Ammon's horn (tissue), 1 donor: ENCODE results near the gene CIB4.

Experiments
- DNase-seq: peaks from one replicate; pipeline ENCODE4 v3.0.0-alpha.2; 2016; ENCODE audit warnings: low spot score

Gene CIB4

GRCh38 chr2:26550276-26551015 is 90.7 kb downstream of the CIB4 start:
- DNase-seq = no peak

GRCh38 chr2:26542676-26543505 is 98.3 kb downstream of the CIB4 start:
- no peak for DNase-seq

DNA sequence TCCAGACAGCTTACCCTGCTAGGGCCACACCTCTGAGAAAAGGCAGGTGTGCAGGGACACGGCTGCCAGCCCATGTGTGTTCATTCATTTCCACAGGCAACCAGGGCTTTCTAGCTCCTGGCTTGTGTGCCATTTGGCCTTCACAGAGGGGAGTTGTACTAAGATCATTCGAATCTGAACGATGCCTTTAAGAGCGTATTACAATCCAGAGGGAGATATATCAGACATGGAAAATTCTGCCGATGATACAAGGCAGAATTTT is 99.0 kb downstream of the CIB4 start:
- DNase-seq = no peak

DNA sequence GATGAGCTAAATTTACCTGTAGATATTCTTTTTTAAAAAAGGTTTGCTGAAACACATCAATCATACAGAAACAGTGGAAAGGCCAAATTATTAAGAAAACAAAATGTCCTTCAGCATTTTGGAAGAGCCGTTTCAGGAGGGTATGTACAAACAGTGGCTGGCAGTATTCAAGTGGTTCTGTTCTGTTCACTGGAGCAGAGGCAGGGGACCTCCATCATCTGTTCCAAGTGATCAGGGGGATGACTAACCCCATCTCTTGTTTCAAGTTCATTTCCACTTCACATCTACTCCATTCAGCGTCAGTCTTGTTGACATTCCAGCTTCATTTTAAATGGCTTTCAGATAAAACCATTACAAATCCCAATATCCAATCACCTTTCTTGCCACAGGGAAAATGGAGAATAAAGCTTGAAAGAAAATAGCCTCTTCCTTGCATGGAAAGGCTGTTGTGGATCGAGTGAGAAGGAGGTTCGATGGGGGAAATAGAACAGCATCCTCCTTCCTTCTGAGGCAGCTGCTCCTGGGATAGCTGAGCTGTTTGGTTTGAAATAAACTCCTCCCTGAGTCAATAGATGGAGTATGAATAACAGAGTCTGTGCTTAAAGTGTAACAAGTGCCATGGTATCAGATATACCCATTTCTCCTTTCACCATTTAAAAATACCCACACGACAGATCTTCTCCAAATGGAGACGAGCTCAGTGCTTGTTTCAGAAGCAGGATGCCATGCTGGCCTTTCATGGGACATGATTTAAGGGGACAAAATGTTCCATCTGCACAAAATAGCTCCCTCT is 99.6 kb downstream of the CIB4 start:
- no peak for DNase-seq

GRCh38 chr2:26540961-26541360 is 100.2 kb downstream of the CIB4 start:
- DNase-seq = no peak

DNA sequence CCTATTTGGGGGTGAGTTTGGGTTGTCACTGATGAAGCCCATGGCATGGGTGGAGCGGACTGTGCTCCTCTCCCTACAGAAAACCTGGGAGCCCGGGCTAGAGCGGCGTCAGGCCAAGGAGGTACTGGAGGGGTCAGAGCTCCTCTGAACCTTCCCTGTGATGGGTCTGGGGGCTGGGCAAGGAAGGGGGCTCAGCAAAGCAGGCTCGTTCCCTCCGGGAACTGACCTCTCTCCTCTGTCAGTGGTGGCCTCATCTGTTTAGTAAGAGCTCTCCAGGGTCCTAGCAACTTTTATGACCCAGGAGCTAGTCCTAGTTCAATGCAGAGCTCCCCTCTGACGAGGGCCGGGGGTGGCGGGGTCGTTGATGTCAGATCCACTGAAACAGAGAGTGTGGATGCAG is 100.9 kb downstream of the CIB4 start:
- DNase-seq = no peak

- DNase-seq = no peak
Measured at GRCh38 chr2:26537826-26538475, 103.2 kb downstream of the CIB4 start.

GRCh38 chr2:26537069-26537825 is 103.9 kb downstream of the CIB4 start:
- no peak for DNase-seq

- no peak for DNase-seq
Measured at GRCh38 chr2:26536371-26537068, 104.6 kb downstream of the CIB4 start.

DNA sequence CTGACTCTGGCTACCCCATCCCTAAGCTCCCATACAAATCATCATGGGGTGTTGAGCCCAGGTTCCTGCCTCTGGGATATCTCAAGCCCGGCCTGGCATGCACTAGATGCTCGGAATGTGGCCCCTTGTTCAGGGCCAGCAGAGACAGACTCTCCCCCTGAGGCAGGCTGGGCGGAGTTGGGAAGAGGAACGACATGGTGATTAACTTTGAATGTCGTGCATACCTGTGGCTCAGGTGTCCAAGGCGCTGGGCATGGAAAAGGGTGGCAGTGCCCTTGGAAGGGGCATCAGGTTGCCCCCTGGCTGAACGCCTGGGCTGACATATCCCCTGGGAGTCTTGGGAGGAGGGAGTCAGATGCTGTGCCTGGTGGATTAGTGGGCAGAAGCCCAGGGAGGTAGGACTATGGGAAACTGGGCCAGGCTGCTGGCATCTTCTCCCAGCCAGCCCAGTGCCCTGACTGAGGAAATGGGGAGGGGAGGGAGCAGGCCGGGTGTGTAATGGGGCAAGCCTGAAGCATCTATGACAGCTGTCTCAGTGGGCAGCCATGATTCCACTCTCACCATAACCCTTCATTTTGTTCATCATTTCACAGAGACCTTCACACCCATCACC is 105.4 kb downstream of the CIB4 start:
- no peak for DNase-seq

GRCh38 chr2:26534865-26535662 is 106.1 kb downstream of the CIB4 start:
- no peak for DNase-seq

- no peak for DNase-seq
Measured at GRCh38 chr2:26534098-26534864, 106.9 kb downstream of the CIB4 start.

DNA sequence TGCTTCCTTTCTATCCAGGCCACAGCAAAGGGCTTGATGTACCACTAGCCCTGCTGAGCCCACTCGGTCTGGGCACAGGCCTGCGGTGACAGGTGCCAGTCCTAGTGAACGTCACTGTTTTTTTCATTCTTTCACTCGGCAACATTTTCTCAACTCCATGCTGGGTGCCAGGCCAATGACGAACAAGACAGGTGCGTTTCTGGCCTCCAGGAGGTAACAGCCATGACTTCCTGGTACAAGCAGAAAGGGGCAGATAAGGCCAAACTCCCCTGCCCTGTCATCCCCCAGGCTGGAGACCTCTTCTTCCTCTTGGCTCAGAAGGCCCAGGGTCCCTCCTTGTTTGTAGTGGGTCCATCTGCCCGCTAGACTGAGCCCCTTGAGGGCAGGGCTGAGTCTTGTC is 107.5 kb downstream of the CIB4 start:
- DNase-seq = no peak

DNA sequence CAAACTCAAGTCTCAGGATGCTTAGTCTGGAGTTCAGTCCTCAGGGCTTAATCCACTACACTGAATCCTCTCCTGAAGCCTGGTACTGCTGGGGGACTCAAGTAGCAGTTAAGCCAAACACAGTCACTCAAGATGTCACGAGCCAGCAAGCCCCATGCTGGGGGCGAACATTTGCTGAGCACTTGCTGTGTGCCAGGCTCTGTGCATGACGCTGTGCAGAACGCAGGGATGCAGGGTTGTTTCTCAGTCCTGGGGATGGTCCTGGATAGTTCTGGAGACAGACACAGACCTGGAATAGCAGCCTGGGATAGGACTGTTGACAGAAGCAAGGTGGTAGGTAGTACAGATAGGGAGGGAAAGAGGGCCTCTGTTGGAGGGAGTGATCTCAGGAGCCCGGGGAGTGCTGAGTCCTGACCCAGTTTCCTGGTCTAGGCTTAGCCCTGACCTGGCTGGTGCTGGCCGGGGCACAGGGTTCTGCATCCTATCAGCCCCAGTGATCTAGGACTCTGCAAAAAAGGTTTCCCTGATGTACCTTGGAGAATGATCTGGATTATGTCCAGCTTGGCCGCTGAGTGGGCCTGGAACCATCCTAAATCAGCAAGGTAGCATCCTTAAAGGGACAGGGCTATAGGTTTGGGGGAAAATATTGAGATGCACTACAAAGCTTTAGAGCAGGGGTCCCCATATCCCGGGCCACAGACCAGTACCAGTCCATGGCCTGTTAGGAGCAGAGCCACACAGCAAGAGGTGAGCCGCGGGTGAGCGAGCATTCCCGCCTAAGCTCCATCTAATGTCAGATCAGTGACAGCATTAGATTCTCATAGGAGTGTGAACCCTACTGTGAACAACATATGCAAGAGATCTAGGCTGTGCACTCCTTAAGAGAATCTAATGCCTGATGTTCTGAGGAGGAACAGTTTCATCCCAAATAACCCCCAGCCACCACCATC is 108.6 kb downstream of the CIB4 start:
- no peak for DNase-seq
